Naive thymus-derived CD4-positive, alpha-beta T cell (primary cell): ENCODE measurements around the gene MC5R. TPM values are rescaled to one million over a fixed set of nuclear protein-coding genes. Genes with fewer than 3 reads are reported as not detected.
A peak's percentile ranks its signal among the peaks of the same experiment; 100 is the strongest.
"Not testable (repeated sequence)": the region's sequence is repeated elsewhere in the genome, so short reads cannot be mapped to it uniquely, and the experiment has no call there.

Experiments used
- ATAC-seq: fragments of 150-1000 bp; cut with Tn5 transposase; 2 replicates; pipeline ENCODE4 v1.10.0; 2021; ENCODE audit warnings: mild to moderate bottlenecking, moderate library complexity
- CTCF ChIA-PET: fragments of 350-600 bp; sonication (Branson Sonifier 250); formaldehyde crosslinking; loops from one replicate; lab custom pipeline; 2021; ENCODE audit warnings: antibody characterized with exemption; lab: Charles Lee
- POLR2A ChIA-PET: fragments of 350-600 bp; sonication (Branson Sonifier 250); formaldehyde crosslinking; loops from one replicate; lab custom pipeline; 2021; ENCODE audit warnings: antibody characterized with exemption, inconsistent platforms; lab: Charles Lee
- DNase-seq, 9 donors: peaks; one replicate each; pipeline versions ENCODE4 v3.0.0 to v3.0.0-alpha.2; 2020 to 2022; ENCODE audit warnings: mixed read lengths in 1 of 9
- H3K27ac ChIP-seq: one replicate; pipeline ENCODE4 v1.7.0; 2013; ENCODE audit warnings: mild to moderate bottlenecking, low read depth, low read length, moderate library complexity
- H3K27me3 ChIP-seq, 2 donors: one replicate each; pipeline ENCODE4 v1.7.0; 2013; ENCODE audit warnings: low read length in 2 of 2, mild to moderate bottlenecking in 2 of 2, moderate library complexity in 2 of 2; ENCODE audit not compliant: control insufficient read depth in 2 of 2, insufficient read depth in 2 of 2
- H3K36me3 ChIP-seq, 3 experiments: 1 replicate in 2 of 3; 2 replicates in 1 of 3; pipeline ENCODE4 v1.7.0; 2013; ENCODE audit warnings: low read length in 3 of 3, mild to moderate bottlenecking in 3 of 3, moderate library complexity in 1 of 3; ENCODE audit not compliant: insufficient read depth in 3 of 3, control insufficient read depth in 2 of 3
- H3K4me1 ChIP-seq, 2 donors: one replicate each; pipeline ENCODE4 v1.7.0; 2013; ENCODE audit warnings: low read length in 2 of 2, mild to moderate bottlenecking in 2 of 2, moderate library complexity in 1 of 2; ENCODE audit not compliant: control insufficient read depth in 2 of 2, insufficient read depth in 2 of 2
- H3K4me3 ChIP-seq: 2 replicates; pipeline ENCODE4 v1.7.0; 2013; ENCODE audit warnings: mild to moderate bottlenecking, low read length
- H3K9me3 ChIP-seq, 3 experiments: 1 replicate in 2 of 3; 2 replicates in 1 of 3; pipeline ENCODE4 v1.7.0; 2013; ENCODE audit warnings: low read length in 3 of 3; ENCODE audit not compliant: control insufficient read depth in 2 of 3
- H3K27ac Mint-ChIP-seq, 9 donors: one replicate each; pipeline ENCODE4 v1.8.0; 2020 to 2022; ENCODE audit warnings: mixed read lengths in 9 of 9, mild to moderate bottlenecking in 8 of 9, moderate library complexity in 5 of 9, inconsistent platforms in 2 of 9
- H3K27me3 Mint-ChIP-seq, 5 donors: one replicate each; pipeline ENCODE4 v1.8.0; 2021 to 2022; ENCODE audit warnings: mixed read lengths in 5 of 5, mild to moderate bottlenecking in 1 of 5
- H3K36me3 Mint-ChIP-seq, 5 donors: one replicate each; pipeline ENCODE4 v1.8.0; 2020 to 2022; ENCODE audit warnings: mixed read lengths in 5 of 5, mild to moderate bottlenecking in 3 of 5, inconsistent platforms in 1 of 5
- H3K4me1 Mint-ChIP-seq, 7 donors: one replicate each; pipeline ENCODE4 v1.8.0; 2020 to 2022; ENCODE audit warnings: mixed read lengths in 7 of 7, mild to moderate bottlenecking in 3 of 7, inconsistent platforms in 1 of 7
- H3K4me3 Mint-ChIP-seq, 10 donors: one replicate each; pipeline ENCODE4 v1.8.0; 2020 to 2022; ENCODE audit warnings: mild to moderate bottlenecking in 10 of 10, mixed read lengths in 10 of 10, moderate library complexity in 6 of 10, inconsistent platforms in 2 of 10
- H3K9me3 Mint-ChIP-seq, 11 donors: one replicate each; pipeline ENCODE4 v1.8.0; 2020 to 2022; ENCODE audit warnings: mixed read lengths in 11 of 11, mild to moderate bottlenecking in 4 of 11, inconsistent platforms in 1 of 11, moderate library complexity in 1 of 11
- intact Hi-C, 2 donors: fragments of 100-400 bp; cut with micrococcal nuclease; formaldehyde crosslinking; loops; one replicate each; pipeline ENCODE4 v1.15.1; 2023
- polyA plus RNA-seq, 2 donors: library from polyadenylated mRNA; unstranded; fragments of 300-500 nt; fragmentation: Illumina TruSeq; gene quantifications; one replicate each; pipeline ENCODE4 v1.2.3, GENCODE V29; 2021
- total RNA-seq, 6 experiments: library from RNA in 5 of 6; stranded (reverse) in 5 of 6; gene quantifications; 1 replicate in 5 of 6; 2 replicates in 1 of 6; pipeline ENCODE4 v1.2.3 and lab custom pipeline; 2021 to 2026

The MC5R gene
- total and polyA plus RNA-seq, 7 experiments from 2014 or later, result not detected

- intact Hi-C loops, result no loop called here
- CTCF ChIA-PET, result no interaction called here
- POLR2A ChIA-PET, result no interaction called here
Measured at GRCh38 chr18:13834496-13835015, 10.6 kb downstream of the MC5R start.

GRCh38 chr18:13835202-13835601 is 11.3 kb downstream of the MC5R start:
- CTCF ChIA-PET, result no interaction called here
- H3K36me3 ChIP-seq, result no peaks in the 10 kb centered on the region
- Mint-ChIP-seq H3K27ac (no peak overlapping the region), H3K4me3 (no peak overlapping the region), H3K36me3 (no peaks in the 10 kb centered on the region), H3K27me3 (peaks cover 16 to 41% (median 34%) of the 10 kb centered on the region in 5 donors), H3K9me3 (peaks cover 0 to 8% (median 0%) of the 10 kb centered on the region in 11 donors), H3K4me1 (no peaks in the 10 kb centered on the region)
- H3K27ac ChIP-seq, result no peak overlapping the region
- H3K4me3 ChIP-seq, result no peak overlapping the region
- POLR2A ChIA-PET, result no interaction called here
- H3K27me3 ChIP-seq, result no peaks in the 10 kb centered on the region
- ATAC-seq (no peak), DNase-seq (no peak)
- no peaks in the 10 kb centered on the region for H3K4me1 ChIP-seq
- intact Hi-C loops, result no loop called here
- no peaks in the 10 kb centered on the region for H3K9me3 ChIP-seq

More at GRCh38 chr18:13834496-13835015, 10.6 kb downstream of the MC5R start:
- Histone ChIP-seq H3K36me3 (no peaks in the 10 kb centered on the region), H3K4me3 (no peak overlapping the region), H3K4me1 (no peaks in the 10 kb centered on the region), H3K27ac (no peak overlapping the region), H3K27me3 (no peaks in the 10 kb centered on the region), H3K9me3 (no peaks in the 10 kb centered on the region)
- Mint-ChIP-seq H3K4me1 (no peaks in the 10 kb centered on the region), H3K27ac (no peak overlapping the region), H3K9me3 (peaks cover 0 to 8% (median 0%) of the 10 kb centered on the region in 11 donors), H3K27me3 (peaks cover 16 to 41% (median 32%) of the 10 kb centered on the region in 5 donors), H3K36me3 (no peaks in the 10 kb centered on the region), H3K4me3 (no peak overlapping the region)
- no peak for DNase-seq
- no peak for ATAC-seq

- intact Hi-C loops, result no loop called here
- Mint-ChIP-seq H3K4me3 (no peak overlapping the region), H3K27ac (no peak overlapping the region), H3K9me3 (peaks cover 0 to 6% (median 0%) of the 10 kb centered on the region in 11 donors), H3K27me3 (peaks cover 11 to 35% (median 31%) of the 10 kb centered on the region in 5 donors), H3K36me3 (no peaks in the 10 kb centered on the region), H3K4me1 (no peaks in the 10 kb centered on the region)
- POLR2A ChIA-PET, result no interaction called here
- Histone ChIP-seq H3K27ac (no peak overlapping the region), H3K36me3 (no peaks in the 10 kb centered on the region), H3K27me3 (no peaks in the 10 kb centered on the region), H3K9me3 (no peaks in the 10 kb centered on the region), H3K4me3 (no peak overlapping the region), H3K4me1 (no peaks in the 10 kb centered on the region)
- DNase-seq (no peak), ATAC-seq (no peak)
- CTCF ChIA-PET, result no interaction called here
Measured at GRCh38 chr18:13836559-13836958, 12.6 kb downstream of the MC5R start.

- Mint-ChIP-seq H3K4me3 (no peak overlapping the region), H3K27ac (no peak overlapping the region), H3K36me3 (peaks cover 0 to 5% (median 0%) of the 10 kb centered on the region in 5 donors), H3K27me3 (peaks cover 0 to 17% (median 13%) of the 10 kb centered on the region in 5 donors), H3K4me1 (no peaks in the 10 kb centered on the region), H3K9me3 (peaks cover 0 to 62% (median 25%) of the 10 kb centered on the region in 11 donors)
- Histone ChIP-seq H3K27me3 (no peaks in the 10 kb centered on the region), H3K36me3 (no peaks in the 10 kb centered on the region), H3K4me1 (no peaks in the 10 kb centered on the region), H3K27ac (no peak overlapping the region), H3K9me3 (peaks cover 0 to 9% (median 0%) of the 10 kb centered on the region in 3 experiments), H3K4me3 (no peak overlapping the region)
- ChIA-PET POLR2A (no interaction called here), CTCF (no interaction called here)
- DNase-seq, result no peak
- no peak for ATAC-seq
- intact Hi-C loops, result no loop called here
Measured at GRCh38 chr18:13849791-13850190, 25.8 kb downstream of the MC5R start.

GRCh38 chr18:13862898-13863297 is 38.9 kb downstream of the MC5R start:
- CTCF ChIA-PET, result interaction anchor here (0.6 kb wide), 1 partner anchor 10 kb away, joined by 4 read pairs; no protein-coding TSS in a partner anchor
- POLR2A ChIA-PET, H3K36me3 Mint-ChIP-seq, H3K4me1 ChIP-seq, H3K4me3 Mint-ChIP-seq, H3K27ac ChIP-seq, H3K27me3 ChIP-seq, H3K4me3 ChIP-seq, ATAC-seq, H3K36me3 ChIP-seq, intact Hi-C loops, DNase-seq, H3K27ac Mint-ChIP-seq, H3K9me3 ChIP-seq, H3K4me1 Mint-ChIP-seq: not testable (repeated sequence)
- Mint-ChIP-seq H3K27me3 (peaks cover 33 to 57% (median 37%) of the 10 kb centered on the region in 5 donors), H3K9me3 (peaks cover 0 to 36% (median 11%) of the 10 kb centered on the region in 11 donors)

GRCh38 chr18:13868501-13869271 is 44.7 kb downstream of the MC5R start:
- H3K4me3 ChIP-seq, result no peak overlapping the region
- peaks cover 0 to 4% of the 10 kb centered on the region in 2 donors for H3K27me3 ChIP-seq
- peaks cover 0 to 9% (median 0%) of the 10 kb centered on the region in 11 donors for H3K9me3 Mint-ChIP-seq
- no peak for ATAC-seq
- intact Hi-C loops, result no loop called here
- H3K9me3 ChIP-seq, result no peaks in the 10 kb centered on the region
- no peak for DNase-seq
- no peak overlapping the region for H3K27ac ChIP-seq
- CTCF ChIA-PET, result no interaction called here
- no peak overlapping the region for H3K27ac Mint-ChIP-seq
- peaks cover 0 to 7% (median 4%) of the 10 kb centered on the region in 7 donors for H3K4me1 Mint-ChIP-seq
- no peaks in the 10 kb centered on the region for H3K36me3 Mint-ChIP-seq
- peak overlapping the region in 1 of 10 donors; percentile 30 for H3K4me3 Mint-ChIP-seq
- peaks cover 51 to 73% (median 57%) of the 10 kb centered on the region in 5 donors for H3K27me3 Mint-ChIP-seq
- POLR2A ChIA-PET, result no interaction called here
- no peaks in the 10 kb centered on the region for H3K36me3 ChIP-seq
- no peaks in the 10 kb centered on the region for H3K4me1 ChIP-seq
